ENCODE results near the gene PCCA. TPM values are rescaled to one million over a fixed set of nuclear protein-coding genes. Genes with fewer than 3 reads are reported as not detected.

The PCCA gene
- total RNA-seq, 1 experiment from 2014 or later: 8.9 TPM

DNA sequence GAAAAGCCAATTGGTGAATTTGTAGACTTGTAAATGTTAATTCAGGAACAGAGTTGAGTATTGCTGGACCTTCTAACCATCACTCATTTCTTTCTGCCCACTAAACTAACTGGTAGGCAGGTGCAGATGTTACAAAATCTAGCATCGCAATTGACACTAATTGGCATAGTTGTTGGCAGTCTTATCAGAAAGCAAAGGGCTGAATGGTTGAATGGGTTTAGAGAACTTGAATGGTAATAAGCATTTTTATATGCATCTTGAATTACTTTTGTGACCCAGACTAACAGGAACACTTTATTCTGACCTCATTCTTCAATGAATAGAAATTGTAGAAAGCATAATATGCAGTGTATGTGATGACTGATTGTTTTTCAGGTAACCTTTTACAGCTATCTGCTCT is 310.6 kb downstream of the PCCA start:
- no peaks in the 10 kb centered on the region for H3K27me3 Mint-ChIP-seq (ENCODE audit: unreplicated experiment)
- peaks cover 7% of the 10 kb centered on the region for H3K9me3 Mint-ChIP-seq (ENCODE audit: low read depth, unreplicated experiment)
- no peak overlapping the region for H3K4me3 Mint-ChIP-seq (ENCODE audit: low read depth, unreplicated experiment)
- BruUV-seq (replicated peaks): no TSS peak
- H3K27ac Mint-ChIP-seq (ENCODE audit: unreplicated experiment): no peak overlapping the region
- CTCF ChIA-PET: no interaction called here
- no peak for DNase-seq
- no peaks in the 10 kb centered on the region for H3K36me3 Mint-ChIP-seq (ENCODE audit: insufficient read depth, unreplicated experiment)
- intact Hi-C loops (cut with micrococcal nuclease; ENCODE audit: unreplicated experiment): loop anchor here (10.0 kb wide), 1 partner anchor 45 kb away; no protein-coding TSS in a partner anchor
- no peaks in the 10 kb centered on the region for H3K4me1 Mint-ChIP-seq (ENCODE audit: low read depth, unreplicated experiment)
- TF ChIP-seq, protein P1, sequence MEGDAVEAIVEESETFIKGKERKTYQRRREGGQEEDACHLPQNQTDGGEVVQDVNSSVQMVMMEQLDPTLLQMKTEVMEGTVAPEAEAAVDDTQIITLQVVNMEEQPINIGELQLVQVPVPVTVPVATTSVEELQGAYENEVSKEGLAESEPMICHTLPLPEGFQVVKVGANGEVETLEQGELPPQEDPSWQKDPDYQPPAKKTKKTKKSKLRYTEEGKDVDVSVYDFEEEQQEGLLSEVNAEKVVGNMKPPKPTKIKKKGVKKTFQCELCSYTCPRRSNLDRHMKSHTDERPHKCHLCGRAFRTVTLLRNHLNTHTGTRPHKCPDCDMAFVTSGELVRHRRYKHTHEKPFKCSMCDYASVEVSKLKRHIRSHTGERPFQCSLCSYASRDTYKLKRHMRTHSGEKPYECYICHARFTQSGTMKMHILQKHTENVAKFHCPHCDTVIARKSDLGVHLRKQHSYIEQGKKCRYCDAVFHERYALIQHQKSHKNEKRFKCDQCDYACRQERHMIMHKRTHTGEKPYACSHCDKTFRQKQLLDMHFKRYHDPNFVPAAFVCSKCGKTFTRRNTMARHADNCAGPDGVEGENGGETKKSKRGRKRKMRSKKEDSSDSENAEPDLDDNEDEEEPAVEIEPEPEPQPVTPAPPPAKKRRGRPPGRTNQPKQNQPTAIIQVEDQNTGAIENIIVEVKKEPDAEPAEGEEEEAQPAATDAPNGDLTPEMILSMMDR (IDR thresholded peaks at IDR 0.05; ENCODE audit: unreplicated experiment): no peak

- H3K36me3 Mint-ChIP-seq (ENCODE audit: insufficient read depth, unreplicated experiment): no peaks in the 10 kb centered on the region
- H3K27me3 Mint-ChIP-seq (ENCODE audit: unreplicated experiment): no peaks in the 10 kb centered on the region
- no TSS peak for BruUV-seq (replicated peaks)
- H3K9me3 Mint-ChIP-seq (ENCODE audit: low read depth, unreplicated experiment): peaks cover 7% of the 10 kb centered on the region
- CTCF ChIA-PET: no interaction called here
- no peaks in the 10 kb centered on the region for H3K4me1 Mint-ChIP-seq (ENCODE audit: low read depth, unreplicated experiment)
- no peak overlapping the region for H3K27ac Mint-ChIP-seq (ENCODE audit: unreplicated experiment)
- TF ChIP-seq, protein P1 (IDR thresholded peaks at IDR 0.05; ENCODE audit: unreplicated experiment): no peak
- H3K4me3 Mint-ChIP-seq (ENCODE audit: low read depth, unreplicated experiment): no peak overlapping the region
- DNase-seq: no peak
- intact Hi-C loops (cut with micrococcal nuclease; ENCODE audit: unreplicated experiment): no loop called here
Measured at GRCh38 chr13:100403675-100404074, 314.8 kb downstream of the PCCA start.

GRCh38 chr13:100409132-100409531 is 320.2 kb downstream of the PCCA start:
- H3K4me1 Mint-ChIP-seq (ENCODE audit: low read depth, unreplicated experiment): peaks cover 7% of the 10 kb centered on the region
- TF ChIP-seq, protein P1 (IDR thresholded peaks at IDR 0.05; ENCODE audit: unreplicated experiment): no peak
- H3K9me3 Mint-ChIP-seq (ENCODE audit: low read depth, unreplicated experiment): no peaks in the 10 kb centered on the region
- no TSS peak for BruUV-seq (replicated peaks)
- no peak overlapping the region for H3K27ac Mint-ChIP-seq (ENCODE audit: unreplicated experiment)
- no peak for DNase-seq
- CTCF ChIA-PET: no interaction called here
- no peak overlapping the region for H3K4me3 Mint-ChIP-seq (ENCODE audit: low read depth, unreplicated experiment)
- intact Hi-C loops (cut with micrococcal nuclease; ENCODE audit: unreplicated experiment): no loop called here
- no peaks in the 10 kb centered on the region for H3K36me3 Mint-ChIP-seq (ENCODE audit: insufficient read depth, unreplicated experiment)
- H3K27me3 Mint-ChIP-seq (ENCODE audit: unreplicated experiment): no peaks in the 10 kb centered on the region

GRCh38 chr13:100423375-100423774 is 334.5 kb downstream of the PCCA start:
- Mint-ChIP-seq H3K9me3 (ENCODE audit: low read depth, unreplicated experiment) (no peaks in the 10 kb centered on the region), H3K4me1 (ENCODE audit: low read depth, unreplicated experiment) (no peaks in the 10 kb centered on the region), H3K36me3 (ENCODE audit: insufficient read depth, unreplicated experiment) (no peaks in the 10 kb centered on the region), H3K27me3 (ENCODE audit: unreplicated experiment) (no peaks in the 10 kb centered on the region), H3K4me3 (ENCODE audit: low read depth, unreplicated experiment) (no peak overlapping the region), H3K27ac (ENCODE audit: unreplicated experiment) (no peak overlapping the region)
- no peak for DNase-seq
- CTCF ChIA-PET: no interaction called here
- TF ChIP-seq, protein P1 (IDR thresholded peaks at IDR 0.05; ENCODE audit: unreplicated experiment): no peak
- BruUV-seq (replicated peaks): no TSS peak
- intact Hi-C loops (cut with micrococcal nuclease; ENCODE audit: unreplicated experiment): no loop called here
